ENCODE measurements around the gene AGMO. TPM values are rescaled to one million over a fixed set of nuclear protein-coding genes. Genes with fewer than 3 reads are reported as not detected.

The AGMO gene
- total and polyA plus RNA-seq, 2 experiments from 2014 or later, result 6.5 to 7.3 TPM

- H3K4me1 ChIP-seq (ENCODE audit: insufficient read depth), result no peaks in the 10 kb centered on the region
- no peaks in the 10 kb centered on the region for H4K20me1 ChIP-seq (ENCODE audit: insufficient read depth, poor library complexity, severe bottlenecking)
- no peak overlapping the region for H3K4me2 ChIP-seq
- no peaks in the 10 kb centered on the region for H3K79me2 ChIP-seq
- H3K9me3 ChIP-seq (ENCODE audit: low read depth), result no peaks in the 10 kb centered on the region
- no peak overlapping the region for H3K27ac ChIP-seq
- H3K4me3 ChIP-seq, result no peak overlapping the region
- no peaks in the 10 kb centered on the region for H3K36me3 ChIP-seq (replicated peaks; ENCODE audit: insufficient read depth, low read depth)
- H2AFZ ChIP-seq, result no peak overlapping the region
- no peak for TF ChIP-seq EZH2phosphoT487 (IDR thresholded peaks at IDR 0.05; ENCODE audit: low read depth, severe bottlenecking, unreplicated experiment)
- TF ChIP-seq CTCF (IDR thresholded peaks at IDR 0.05; ENCODE audit: poor library complexity), result no peak
- no peak for TF ChIP-seq EZH2 (IDR thresholded peaks at IDR 0.05; ENCODE audit: borderline replicate concordance)
- no peaks in the 10 kb centered on the region for H3K9me2 ChIP-seq (replicated peaks; ENCODE audit: insufficient read depth)
- no peaks in the 10 kb centered on the region for H3K27me3 ChIP-seq
- no peak for DNase-seq (ENCODE audit: low spot score)
- WGBS (ENCODE audit: low lambda C conversion rate, missing lambda C conversion rate), result 97% methylated on average over 2 of the region's 2 CpGs
Measured at GRCh38 chr7:15378494-15379145, 183.2 kb downstream of the AGMO start.

GRCh38 chr7:15376600-15376999, 185.2 kb downstream of the AGMO start:
- WGBS (ENCODE audit: low lambda C conversion rate, missing lambda C conversion rate), result 21% methylated on average over 2 of the region's 2 CpGs
- TF ChIP-seq CTCF (IDR thresholded peaks at IDR 0.05; ENCODE audit: poor library complexity) (no peak), EZH2 (IDR thresholded peaks at IDR 0.05; ENCODE audit: borderline replicate concordance) (no peak), EZH2phosphoT487 (IDR thresholded peaks at IDR 0.05; ENCODE audit: low read depth, severe bottlenecking, unreplicated experiment) (no peak)

GRCh38 chr7:15370441-15370840, 191.4 kb downstream of the AGMO start:
- Histone ChIP-seq H3K4me1 (ENCODE audit: insufficient read depth) (no peaks in the 10 kb centered on the region), H3K27me3 (no peaks in the 10 kb centered on the region), H3K9me2 (replicated peaks; ENCODE audit: insufficient read depth) (no peaks in the 10 kb centered on the region), H3K27ac (no peak overlapping the region), H2AFZ (no peak overlapping the region), H3K36me3 (replicated peaks; ENCODE audit: insufficient read depth, low read depth) (no peaks in the 10 kb centered on the region), H4K20me1 (ENCODE audit: insufficient read depth, poor library complexity, severe bottlenecking) (no peaks in the 10 kb centered on the region), H3K4me2 (no peak overlapping the region), H3K79me2 (no peaks in the 10 kb centered on the region), H3K9me3 (ENCODE audit: low read depth) (no peaks in the 10 kb centered on the region), H3K4me3 (no peak overlapping the region)
- WGBS (ENCODE audit: low lambda C conversion rate, missing lambda C conversion rate), result 79% methylated on average over 1 of the region's 1 CpG
- TF ChIP-seq CTCF (IDR thresholded peaks at IDR 0.05; ENCODE audit: poor library complexity) (no peak), EZH2 (IDR thresholded peaks at IDR 0.05; ENCODE audit: borderline replicate concordance) (no peak), EZH2phosphoT487 (IDR thresholded peaks at IDR 0.05; ENCODE audit: low read depth, severe bottlenecking, unreplicated experiment) (no peak)
- no peak for DNase-seq (ENCODE audit: low spot score)

More at GRCh38 chr7:15376600-15376999, 185.2 kb downstream of the AGMO start:
- Histone ChIP-seq H2AFZ (no peak overlapping the region), H3K79me2 (no peaks in the 10 kb centered on the region), H3K9me3 (ENCODE audit: low read depth) (no peaks in the 10 kb centered on the region), H4K20me1 (ENCODE audit: insufficient read depth, poor library complexity, severe bottlenecking) (no peaks in the 10 kb centered on the region), H3K9me2 (replicated peaks; ENCODE audit: insufficient read depth) (no peaks in the 10 kb centered on the region), H3K4me1 (ENCODE audit: insufficient read depth) (no peaks in the 10 kb centered on the region), H3K36me3 (replicated peaks; ENCODE audit: insufficient read depth, low read depth) (no peaks in the 10 kb centered on the region), H3K27ac (no peak overlapping the region), H3K4me3 (no peak overlapping the region), H3K27me3 (no peaks in the 10 kb centered on the region), H3K4me2 (no peak overlapping the region)
- no peak for DNase-seq (ENCODE audit: low spot score)

Data from hepatocyte (in vitro differentiated cells).